ENCODE data around the gene VPS13C. TPM values are rescaled to one million over a fixed set of nuclear protein-coding genes. Genes with fewer than 3 reads are reported as not detected.

Gene VPS13C
- total RNA-seq, 2 experiments from 2014 or later: 69.7 to 73.2 TPM

GRCh38 chr15:61907753-61908086 lies 152.5 kb downstream of the VPS13C start:
- Histone ChIP-seq H3K4me3 (ENCODE audit: low read length) (no peak overlapping the region), H3K27me3 (ENCODE audit: control insufficient read depth in 1 of 2, insufficient read depth in 2 of 2, low read length in 2 of 2) (no peaks in the 10 kb centered on the region), H3K4me1 (ENCODE audit: insufficient read depth, low read length) (no peaks in the 10 kb centered on the region), H3K27ac (ENCODE audit: low read depth in 1 of 2, low read length in 2 of 2) (no peak overlapping the region), H3K9me3 (ENCODE audit: control insufficient read depth in 1 of 2, insufficient read depth in 1 of 2, low read length in 2 of 2) (peaks cover 0 to 4% of the 10 kb centered on the region in 2 experiments), H3K36me3 (ENCODE audit: insufficient read depth, low read length) (peaks cover 76% of the 10 kb centered on the region)
- Mint-ChIP-seq H3K9me3 (peaks cover 2% of the 10 kb centered on the region), H3K27me3 (no peaks in the 10 kb centered on the region), H3K36me3 (ENCODE audit: low read depth) (peaks cover 95% of the 10 kb centered on the region), H3K27ac (no peak overlapping the region), H3K4me1 (ENCODE audit: low read depth) (no peaks in the 10 kb centered on the region), H3K4me3 (no peak overlapping the region)
- intact Hi-C loops (cut with DNase I, micrococcal nuclease): loop anchor here in 1 of 2 experiments (10.0 kb wide), 1 partner anchor 63 kb away; no protein-coding TSS in a partner anchor
- POLR2A ChIA-PET: no interaction called here
- DNase-seq (no peak), ATAC-seq (ENCODE audit: poor library complexity) (no peak)
- CTCF ChIA-PET: no interaction called here
- TF ChIP-seq CTCF (IDR thresholded peaks at IDR 0.05): no peak

GRCh38 chr15:61906961-61907752 lies 153.1 kb downstream of the VPS13C start:
- peaks cover 73% of the 10 kb centered on the region for H3K36me3 ChIP-seq (ENCODE audit: insufficient read depth, low read length)
- H3K9me3 ChIP-seq (ENCODE audit: control insufficient read depth in 1 of 2, insufficient read depth in 1 of 2, low read length in 2 of 2): peaks cover 0 to 4% of the 10 kb centered on the region in 2 experiments
- TF ChIP-seq CTCF (IDR thresholded peaks at IDR 0.05): no peak
- Mint-ChIP-seq H3K36me3 (ENCODE audit: low read depth) (peaks cover 95% of the 10 kb centered on the region), H3K9me3 (peaks cover 2% of the 10 kb centered on the region), H3K27ac (no peak overlapping the region), H3K4me1 (ENCODE audit: low read depth) (no peaks in the 10 kb centered on the region), H3K4me3 (no peak overlapping the region), H3K27me3 (no peaks in the 10 kb centered on the region)
- H3K27me3 ChIP-seq (ENCODE audit: control insufficient read depth in 1 of 2, insufficient read depth in 2 of 2, low read length in 2 of 2): no peaks in the 10 kb centered on the region
- POLR2A ChIA-PET: no interaction called here
- H3K27ac ChIP-seq (ENCODE audit: low read depth in 1 of 2, low read length in 2 of 2): no peak overlapping the region
- intact Hi-C loops (cut with DNase I, micrococcal nuclease): loop anchor here in 1 of 2 experiments (10.0 kb wide), 1 partner anchor 62 kb away; no protein-coding TSS in a partner anchor
- CTCF ChIA-PET: interaction anchor here (0.6 kb wide), 1 partner anchor 145 kb away, joined by 3 read pairs; no protein-coding TSS in a partner anchor
- no peaks in the 10 kb centered on the region for H3K4me1 ChIP-seq (ENCODE audit: insufficient read depth, low read length)
- H3K4me3 ChIP-seq (ENCODE audit: low read length): no peak overlapping the region
- no peak for ATAC-seq (ENCODE audit: poor library complexity)
- DNase-seq: no peak

- Mint-ChIP-seq H3K27me3 (no peaks in the 10 kb centered on the region), H3K27ac (no peak overlapping the region), H3K36me3 (ENCODE audit: low read depth) (peaks cover 91% of the 10 kb centered on the region), H3K9me3 (peaks cover 13% of the 10 kb centered on the region), H3K4me3 (no peak overlapping the region), H3K4me1 (ENCODE audit: low read depth) (peaks cover 4% of the 10 kb centered on the region)
- ChIA-PET CTCF (no interaction called here), POLR2A (no interaction called here)
- Histone ChIP-seq H3K27ac (ENCODE audit: low read depth in 1 of 2, low read length in 2 of 2) (no peak overlapping the region), H3K36me3 (ENCODE audit: insufficient read depth, low read length) (peaks cover 63% of the 10 kb centered on the region), H3K27me3 (ENCODE audit: control insufficient read depth in 1 of 2, insufficient read depth in 2 of 2, low read length in 2 of 2) (no peaks in the 10 kb centered on the region), H3K9me3 (ENCODE audit: control insufficient read depth in 1 of 2, insufficient read depth in 1 of 2, low read length in 2 of 2) (peaks cover 11 to 15% of the 10 kb centered on the region in 2 experiments), H3K4me3 (ENCODE audit: low read length) (no peak overlapping the region), H3K4me1 (ENCODE audit: insufficient read depth, low read length) (no peaks in the 10 kb centered on the region)
- DNase-seq (no peak), ATAC-seq (ENCODE audit: poor library complexity) (no peak)
- intact Hi-C loops (cut with DNase I, micrococcal nuclease): no loop called here
- TF ChIP-seq CTCF (IDR thresholded peaks at IDR 0.05): no peak
These were observed 167.1 kb downstream of the VPS13C start for GRCh38 chr15:61893146-61893545.

Measured in CD4-positive, alpha-beta T cell (primary cell).